DOHH2 (cell line): ENCODE measurements around the gene ATP1A3.
A peak's percentile ranks its signal among the peaks of the same experiment; 100 is the strongest.

Experiments used
- H3F3A ChIP-seq: fragments of 200-600 bp; sonication (generic), shearing (Covaris generic); 2 replicates; pipeline ENCODE4 v1.6.0; 2016; ENCODE audit warnings: antibody characterized with exemption, mild to moderate bottlenecking; ENCODE audit not compliant: control insufficient read depth, insufficient read depth
- H3K27ac ChIP-seq: fragments of 200-600 bp; sonication (generic); 2 replicates; pipeline ENCODE4 v1.5.1; 2014; ENCODE audit warnings: low read depth, mild to moderate bottlenecking, low read length, moderate library complexity
- H3K27me3 ChIP-seq: fragments of 200-600 bp; sonication (generic); 2 replicates; pipeline ENCODE4 v1.6.1; 2014; ENCODE audit warnings: mild to moderate bottlenecking, low read length, mixed read lengths; ENCODE audit not compliant: control insufficient read depth
- H3K36me3 ChIP-seq: fragments of 200-600 bp; sonication (generic); 2 replicates; pipeline ENCODE4 v1.6.1; 2014; ENCODE audit warnings: mild to moderate bottlenecking, low read length, moderate library complexity, mixed read lengths; ENCODE audit not compliant: control insufficient read depth
- H3K4me1 ChIP-seq: fragments of 200-600 bp; sonication (generic); 2 replicates; pipeline ENCODE4 v1.6.1; 2014; ENCODE audit warnings: mild to moderate bottlenecking, low read length, mixed read lengths; ENCODE audit not compliant: control insufficient read depth
- H3K4me2 ChIP-seq: fragments of 200-600 bp; sonication (generic); 2 replicates; pipeline ENCODE4 v1.6.0; 2014; ENCODE audit warnings: mild to moderate bottlenecking, low read length, moderate library complexity
- H3K4me3 ChIP-seq: fragments of 200-600 bp; sonication (generic); 2 replicates; pipeline ENCODE4 v1.5.1; 2014; ENCODE audit warnings: mild to moderate bottlenecking, low read length, mixed read lengths
- H3K79me2 ChIP-seq: fragments of 200-600 bp; sonication (generic); 2 replicates; pipeline ENCODE4 v1.6.1; 2014; ENCODE audit warnings: mild to moderate bottlenecking, low read length, mixed read lengths; ENCODE audit not compliant: control insufficient read depth
- H3K9me2 ChIP-seq: fragments of 200-600 bp; sonication (generic); replicated peaks from 2 replicates; pipeline ENCODE4 v1.6.1; 2014; ENCODE audit warnings: mild to moderate bottlenecking, low read length, mixed read lengths; ENCODE audit not compliant: control insufficient read depth
- H3K9me3 ChIP-seq: fragments of 200-600 bp; sonication (generic); 2 replicates; pipeline ENCODE4 v1.6.1; 2014; ENCODE audit warnings: antibody characterized with exemption, low read length, mixed read lengths; ENCODE audit not compliant: control insufficient read depth, insufficient read depth
- H4K20me1 ChIP-seq: fragments of 200-600 bp; sonication (generic); 2 replicates; pipeline ENCODE4 v1.6.0; 2014; ENCODE audit warnings: low read depth, mild to moderate bottlenecking, antibody characterized with exemption, low read length, moderate library complexity; ENCODE audit not compliant: control insufficient read depth, insufficient read depth
- EZH2phosphoT487 ChIP-seq: fragments of 200-600 bp; sonication (generic); IDR thresholded peaks from 2 replicates; pipeline ENCODE4 v1.6.1; 2017; ENCODE audit warnings: borderline replicate concordance, mild to moderate bottlenecking, antibody characterized with exemption, low read length, moderate library complexity, mixed read lengths
- TF ChIP-seq, protein P1 (sequence below): fragments of 200-600 bp; sonication (generic); IDR thresholded peaks from one replicate; pipeline ENCODE4 v1.5.1; 2014; ENCODE audit warnings: antibody characterized with exemption, mild to moderate bottlenecking, low read depth, low read length; ENCODE audit not compliant: poor library complexity, severe bottlenecking

Gene ATP1A3

DNA sequence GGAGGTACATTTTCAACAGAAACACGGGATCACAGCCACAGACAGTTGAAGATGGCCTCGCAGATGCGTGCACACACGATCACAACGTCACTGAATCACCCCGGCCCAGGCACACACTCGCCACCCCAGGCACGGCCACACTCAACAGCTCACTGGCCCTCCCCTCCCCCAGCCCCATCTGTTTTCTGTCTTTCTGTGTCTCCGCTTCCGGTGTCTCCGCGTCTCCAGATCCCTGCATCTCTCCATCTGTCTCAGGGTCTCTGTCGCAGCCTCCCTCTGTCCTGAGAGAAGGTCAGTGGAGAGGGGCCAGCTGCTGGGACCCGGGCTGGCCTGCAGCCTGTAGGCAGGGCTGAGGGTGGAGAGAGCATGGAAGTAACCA, 3.8 kb upstream of the ATP1A3 start:
- H3K27ac ChIP-seq = peak overlapping the region; percentile 85
- no peaks in the 10 kb centered on the region; the same call in 1 of the 2 replicates for H3F3A ChIP-seq
- H3K79me2 ChIP-seq = peaks cover 9% of the 10 kb centered on the region
- no peaks in the 10 kb centered on the region for H3K36me3 ChIP-seq
- TF ChIP-seq, protein P1, sequence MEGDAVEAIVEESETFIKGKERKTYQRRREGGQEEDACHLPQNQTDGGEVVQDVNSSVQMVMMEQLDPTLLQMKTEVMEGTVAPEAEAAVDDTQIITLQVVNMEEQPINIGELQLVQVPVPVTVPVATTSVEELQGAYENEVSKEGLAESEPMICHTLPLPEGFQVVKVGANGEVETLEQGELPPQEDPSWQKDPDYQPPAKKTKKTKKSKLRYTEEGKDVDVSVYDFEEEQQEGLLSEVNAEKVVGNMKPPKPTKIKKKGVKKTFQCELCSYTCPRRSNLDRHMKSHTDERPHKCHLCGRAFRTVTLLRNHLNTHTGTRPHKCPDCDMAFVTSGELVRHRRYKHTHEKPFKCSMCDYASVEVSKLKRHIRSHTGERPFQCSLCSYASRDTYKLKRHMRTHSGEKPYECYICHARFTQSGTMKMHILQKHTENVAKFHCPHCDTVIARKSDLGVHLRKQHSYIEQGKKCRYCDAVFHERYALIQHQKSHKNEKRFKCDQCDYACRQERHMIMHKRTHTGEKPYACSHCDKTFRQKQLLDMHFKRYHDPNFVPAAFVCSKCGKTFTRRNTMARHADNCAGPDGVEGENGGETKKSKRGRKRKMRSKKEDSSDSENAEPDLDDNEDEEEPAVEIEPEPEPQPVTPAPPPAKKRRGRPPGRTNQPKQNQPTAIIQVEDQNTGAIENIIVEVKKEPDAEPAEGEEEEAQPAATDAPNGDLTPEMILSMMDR = no peak
- no peak for TF ChIP-seq EZH2phosphoT487
- peak overlapping the region; percentile 90 for H3K4me2 ChIP-seq
- H3K4me3 ChIP-seq = peak overlapping the region; percentile 72
- H3K27me3 ChIP-seq = peaks cover 42% of the 10 kb centered on the region
- H3K9me3 ChIP-seq = no peaks in the 10 kb centered on the region
- H3K9me2 ChIP-seq = no peaks in the 10 kb centered on the region
- H3K4me1 ChIP-seq = peaks cover 56% of the 10 kb centered on the region
- H4K20me1 ChIP-seq = peaks cover 6% of the 10 kb centered on the region; the same call in 1 of the 2 replicates

DNA sequence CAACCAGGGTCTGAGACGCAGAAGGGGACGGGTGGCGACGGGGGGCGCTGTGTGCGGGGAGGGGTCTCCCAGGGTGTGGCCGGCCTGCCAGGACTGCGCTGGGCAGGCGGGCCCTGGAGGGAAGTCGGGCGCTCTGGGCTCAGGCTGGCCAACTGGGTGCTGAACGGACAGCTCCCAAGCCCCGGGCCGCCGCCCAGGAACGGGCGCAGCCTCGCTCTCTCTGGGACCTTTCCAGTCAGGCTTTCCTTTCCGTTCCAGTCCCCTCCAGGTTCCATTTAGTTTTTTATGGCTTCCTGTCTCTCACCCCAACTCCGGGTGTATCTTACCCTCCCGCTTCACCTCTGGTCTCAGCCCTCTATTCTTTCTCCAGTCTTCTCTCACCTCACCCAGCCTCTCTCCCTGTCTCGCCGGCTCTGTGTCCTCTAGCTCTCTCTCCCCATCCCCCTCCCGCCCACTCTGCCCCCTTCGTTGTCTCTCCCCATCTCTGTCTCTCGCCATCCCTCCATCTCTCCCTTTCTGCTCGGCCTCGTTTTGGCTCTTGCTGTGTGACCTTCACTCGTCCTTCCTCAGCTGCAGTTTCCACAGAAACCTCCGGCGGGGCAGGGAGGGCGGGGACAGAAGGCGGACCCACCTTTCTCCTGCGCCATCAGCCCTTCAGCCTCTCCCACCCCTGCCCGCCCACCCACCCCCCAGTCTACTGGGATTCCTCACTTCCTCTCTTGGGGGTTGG, 3.3 kb upstream of the ATP1A3 start:
- Histone ChIP-seq H3F3A (no peaks in the 10 kb centered on the region; the same call in 1 of the 2 replicates), H4K20me1 (peaks cover 10% of the 10 kb centered on the region; the same call in 1 of the 2 replicates), H3K27me3 (peaks cover 40% of the 10 kb centered on the region), H3K79me2 (peaks cover 14% of the 10 kb centered on the region), H3K27ac (peak overlapping the region; percentile 85), H3K4me1 (peaks cover 60% of the 10 kb centered on the region), H3K4me2 (peak overlapping the region; percentile 90), H3K4me3 (peak overlapping the region; percentile 72), H3K9me3 (no peaks in the 10 kb centered on the region), H3K9me2 (no peaks in the 10 kb centered on the region), H3K36me3 (no peaks in the 10 kb centered on the region)
- TF ChIP-seq, protein P1 = no peak
- TF ChIP-seq EZH2phosphoT487 = no peak

DNA sequence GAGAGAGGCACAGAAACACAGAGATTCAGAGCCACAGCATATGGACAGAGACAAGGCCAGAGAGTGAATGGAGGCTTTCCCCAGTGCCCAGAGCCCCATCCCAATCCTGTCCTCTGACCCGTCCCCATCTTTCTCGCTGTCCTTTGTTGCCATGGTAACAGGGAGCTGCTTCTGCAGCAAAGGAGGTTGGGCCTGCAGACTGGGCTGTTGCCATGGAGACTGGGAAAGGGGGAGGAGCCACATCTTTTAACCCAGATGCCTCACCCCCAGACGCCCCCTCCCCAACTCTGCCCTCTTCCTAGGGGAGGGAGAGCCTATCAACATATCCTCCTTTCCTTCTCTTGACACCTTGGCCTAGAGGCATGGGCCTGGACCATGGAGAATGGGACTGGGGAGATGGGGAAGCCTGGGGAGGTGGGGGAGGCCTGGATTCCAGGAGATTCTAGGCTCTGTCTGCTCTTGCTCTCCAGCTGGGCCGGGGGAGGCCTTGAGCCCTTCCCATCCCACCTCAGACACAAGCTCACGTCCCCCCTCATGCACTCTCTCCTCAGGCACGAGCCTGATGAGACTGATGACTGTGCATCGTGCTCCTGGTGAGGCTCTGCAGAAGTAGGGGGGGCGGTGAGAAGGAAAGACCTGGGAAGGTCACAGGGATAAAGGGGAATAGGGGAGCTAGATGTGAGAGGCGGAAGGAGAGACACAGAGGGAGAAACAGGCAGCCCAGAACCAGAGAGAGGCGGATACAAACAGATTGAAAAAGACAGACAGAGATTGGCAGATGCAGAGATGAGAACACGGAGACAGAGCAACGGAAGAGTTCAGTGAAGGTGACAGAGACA, 2.1 kb upstream of the ATP1A3 start:
- Histone ChIP-seq H3K36me3 (no peaks in the 10 kb centered on the region), H3K4me2 (peak overlapping the region; percentile 82; the same call in 1 of the 2 replicates), H3K9me3 (no peaks in the 10 kb centered on the region), H4K20me1 (peaks cover 10% of the 10 kb centered on the region; the same call in 1 of the 2 replicates), H3K9me2 (no peaks in the 10 kb centered on the region), H3K27ac (no peak overlapping the region), H3F3A (no peaks in the 10 kb centered on the region; the same call in 1 of the 2 replicates), H3K27me3 (peaks cover 32% of the 10 kb centered on the region), H3K4me1 (peaks cover 60% of the 10 kb centered on the region), H3K79me2 (peaks cover 16% of the 10 kb centered on the region), H3K4me3 (no peak overlapping the region)
- TF ChIP-seq, protein P1 = no peak
- TF ChIP-seq EZH2phosphoT487 = no peak
